Cardiac muscle cell (in vitro differentiated cells and primary cell): ENCODE data around the gene ADRM1. TPM values are rescaled to one million over a fixed set of nuclear protein-coding genes. Genes with fewer than 3 reads are reported as not detected.

Source experiments
- DNase-seq, 2 donors: peaks; one replicate each; pipeline versions ENCODE4 v3.0.0 to v3.0.0-alpha.2; 2010 to 2017; ENCODE audit warnings: low read depth in 1 of 2, low spot score in 1 of 2
- H3K27ac ChIP-seq: fragments of 200-600 bp; sonication (generic); 2 replicates; pipeline ENCODE4 v1.5.1; 2016
- H3K27me3 ChIP-seq: fragments of 200-600 bp; sonication (generic); 2 replicates; pipeline ENCODE4 v1.6.0; 2016; ENCODE audit warnings: control low read depth
- H3K36me3 ChIP-seq: fragments of 200-600 bp; sonication (generic); 2 replicates; pipeline ENCODE4 v1.5.1; 2016; ENCODE audit warnings: control low read depth
- H3K4me1 ChIP-seq: fragments of 200-600 bp; sonication (generic); 2 replicates; pipeline ENCODE4 v1.8.1; 2017; ENCODE audit warnings: low read depth, mild to moderate bottlenecking, mixed run types
- H3K4me3 ChIP-seq: fragments of 200-600 bp; sonication (generic); 2 replicates; pipeline ENCODE4 v1.5.1; 2016; ENCODE audit warnings: mild to moderate bottlenecking
- H3K9me3 ChIP-seq: fragments of 200-600 bp; sonication (generic); 2 replicates; pipeline ENCODE4 v1.5.1; 2017; ENCODE audit warnings: low read depth, mild to moderate bottlenecking, control low read depth
- CTCF ChIP-seq: IDR thresholded peaks from 2 replicates; pipeline ENCODE4 v1.5.1; 2012; ENCODE audit warnings: low read depth, mild to moderate bottlenecking, low read length
- polyA plus RNA-seq: library from polyadenylated mRNA; unstranded; fragments of >200 nt; fragmentation: Nextera tagmentation; extraction: Ambion mirVana; gene quantifications from 2 replicates; pipeline ENCODE4 v1.2.1, GENCODE V29; 2016
- total RNA-seq: library from RNA; depleted of rRNA; stranded (reverse); fragments of >200 nt; gene quantifications from 2 replicates; pipeline ENCODE4 v1.2.3, GENCODE V29; 2016

Gene ADRM1
- total and polyA plus RNA-seq, 2 experiments from 2014 or later = 128 to 160 TPM

- H3K27me3 ChIP-seq = no peaks in the 10 kb centered on the region
- TF ChIP-seq CTCF = no peak
- DNase-seq = no peak
- H3K9me3 ChIP-seq = no peaks in the 10 kb centered on the region
- H3K27ac ChIP-seq = peak overlapping the region; percentile 48
- peaks cover 21% of the 10 kb centered on the region for H3K36me3 ChIP-seq
- H3K4me1 ChIP-seq = peaks cover 15% of the 10 kb centered on the region
- no peak overlapping the region for H3K4me3 ChIP-seq
These were observed 17.6 kb upstream of the ADRM1 start for GRCh38 chr20:62285151-62285550.

- no peaks in the 10 kb centered on the region for H3K9me3 ChIP-seq
- peaks cover 15% of the 10 kb centered on the region for H3K4me1 ChIP-seq
- no peaks in the 10 kb centered on the region for H3K27me3 ChIP-seq
- no peak overlapping the region for H3K4me3 ChIP-seq
- H3K27ac ChIP-seq = no peak overlapping the region
- DNase-seq = no peak
- no peak for TF ChIP-seq CTCF
- peaks cover 17% of the 10 kb centered on the region for H3K36me3 ChIP-seq
These were observed 17.1 kb upstream of the ADRM1 start for GRCh38 chr20:62285722-62286121.

GRCh38 chr20:62286493-62287064 is 16.2 kb upstream of the ADRM1 start:
- DNase-seq = no peak
- H3K4me3 ChIP-seq = no peak overlapping the region
- no peaks in the 10 kb centered on the region for H3K9me3 ChIP-seq
- no peak overlapping the region for H3K27ac ChIP-seq
- TF ChIP-seq CTCF = no peak
- H3K4me1 ChIP-seq = peaks cover 15% of the 10 kb centered on the region
- no peaks in the 10 kb centered on the region for H3K27me3 ChIP-seq
- H3K36me3 ChIP-seq = peaks cover 16% of the 10 kb centered on the region

GRCh38 chr20:62287129-62287528 is 15.7 kb upstream of the ADRM1 start:
- H3K4me1 ChIP-seq = peaks cover 15% of the 10 kb centered on the region
- H3K36me3 ChIP-seq = peaks cover 21% of the 10 kb centered on the region
- no peak for TF ChIP-seq CTCF
- H3K27me3 ChIP-seq = no peaks in the 10 kb centered on the region
- no peak overlapping the region for H3K4me3 ChIP-seq
- H3K27ac ChIP-seq = no peak overlapping the region
- DNase-seq = no peak
- no peaks in the 10 kb centered on the region for H3K9me3 ChIP-seq

- Histone ChIP-seq H3K27ac (no peak overlapping the region), H3K4me1 (peaks cover 9% of the 10 kb centered on the region), H3K9me3 (no peaks in the 10 kb centered on the region), H3K27me3 (no peaks in the 10 kb centered on the region), H3K36me3 (peaks cover 26% of the 10 kb centered on the region), H3K4me3 (no peak overlapping the region)
- no peak for DNase-seq
- TF ChIP-seq CTCF = no peak
These were observed 14.8 kb upstream of the ADRM1 start for GRCh38 chr20:62287759-62288534.
